H9 (cell line): Measurements from ENCODE around the gene CTIF. TPM values are rescaled to one million over a fixed set of nuclear protein-coding genes. Genes with fewer than 3 reads are reported as not detected.

Experiments
- DNase-seq: peaks from one replicate; pipeline ENCODE4 v3.0.0-alpha.2; 2017
- H2AFZ ChIP-seq: one replicate; pipeline ENCODE4 v1.6.1; 2013; ENCODE audit warnings: mild to moderate bottlenecking, low read length, control low read depth, moderate library complexity
- H2AK5ac ChIP-seq: 2 replicates; pipeline ENCODE4 v1.6.1; 2013; ENCODE audit warnings: low read length, control low read depth, mixed read lengths; ENCODE audit not compliant: insufficient read length
- H2BK120ac ChIP-seq: one replicate; pipeline ENCODE4 v1.6.1; 2013; ENCODE audit warnings: low read depth, mild to moderate bottlenecking, low read length, control low read depth, inconsistent platforms; ENCODE audit not compliant: poor library complexity, severe bottlenecking
- H2BK12ac ChIP-seq: 2 replicates; pipeline ENCODE4 v1.6.1; 2013; ENCODE audit warnings: low read length, control low read depth, mixed read lengths, low read depth; ENCODE audit not compliant: insufficient read length
- H2BK15ac ChIP-seq: 2 replicates; pipeline ENCODE4 v1.6.1; 2013; ENCODE audit warnings: low read depth, low read length, control low read depth
- H2BK20ac ChIP-seq: one replicate; pipeline ENCODE4 v1.6.1; 2013; ENCODE audit warnings: low read depth, mild to moderate bottlenecking, low read length, control low read depth, inconsistent platforms; ENCODE audit not compliant: poor library complexity, severe bottlenecking
- H2BK5ac ChIP-seq: 2 replicates; pipeline ENCODE4 v1.6.1; 2013; ENCODE audit warnings: low read length, control low read depth, mixed read lengths; ENCODE audit not compliant: insufficient read length
- H3K14ac ChIP-seq: 2 replicates; pipeline ENCODE4 v1.6.1; 2013; ENCODE audit warnings: low read length, control low read depth; ENCODE audit not compliant: insufficient read depth
- H3K18ac ChIP-seq: 2 replicates; pipeline ENCODE4 v1.6.1; 2013; ENCODE audit warnings: low read depth, mild to moderate bottlenecking, mixed read lengths, low read length, control low read depth; ENCODE audit not compliant: insufficient read length
- H3K23ac ChIP-seq: 2 replicates; pipeline ENCODE4 v1.6.1; 2013; ENCODE audit warnings: low read length, control low read depth, mixed read lengths, low read depth; ENCODE audit not compliant: insufficient read length
- H3K23me2 ChIP-seq: 2 replicates; pipeline ENCODE4 v1.6.1; 2013; ENCODE audit warnings: low read depth, mild to moderate bottlenecking, mixed read lengths, low read length, control low read depth; ENCODE audit not compliant: insufficient read length, poor library complexity, severe bottlenecking
- H3K27ac ChIP-seq: 2 replicates; pipeline ENCODE4 v1.5.1; 2013; ENCODE audit warnings: low read length, control low read depth, mixed read lengths, low read depth; ENCODE audit not compliant: insufficient read length
- H3K27me3 ChIP-seq: 2 replicates; pipeline ENCODE4 v1.6.1; 2013; ENCODE audit warnings: low read length, control low read depth, inconsistent platforms; ENCODE audit not compliant: insufficient read depth
- H3K4ac ChIP-seq: 2 replicates; pipeline ENCODE4 v1.6.1; 2013; ENCODE audit warnings: low read depth, mild to moderate bottlenecking, control low read depth, inconsistent platforms, low read length, moderate library complexity
- H3K4me1 ChIP-seq: 2 replicates; pipeline ENCODE4 v1.6.1; 2013; ENCODE audit warnings: low read length, control low read depth, inconsistent platforms; ENCODE audit not compliant: insufficient read depth
- H3K4me2 ChIP-seq: 2 replicates; pipeline ENCODE4 v1.6.1; 2013; ENCODE audit warnings: low read length, control low read depth, mixed read lengths; ENCODE audit not compliant: insufficient read length, insufficient read depth
- H3K56ac ChIP-seq: 2 replicates; pipeline ENCODE4 v1.6.1; 2013; ENCODE audit warnings: low read depth, mild to moderate bottlenecking, mixed read lengths, low read length, control low read depth; ENCODE audit not compliant: insufficient read length
- H3K79me1 ChIP-seq: 2 replicates; pipeline ENCODE4 v1.6.1; 2013; ENCODE audit warnings: low read depth, mild to moderate bottlenecking, moderate library complexity, low read length, control low read depth, inconsistent platforms; ENCODE audit not compliant: insufficient read depth, poor library complexity, severe bottlenecking
- H3K79me2 ChIP-seq: 2 replicates; pipeline ENCODE4 v1.6.1; 2013; ENCODE audit warnings: low read length, control low read depth, inconsistent platforms; ENCODE audit not compliant: insufficient read depth
- H3K9ac ChIP-seq: 2 replicates; pipeline ENCODE4 v1.6.1; 2013; ENCODE audit warnings: low read length, control low read depth, mixed read lengths; ENCODE audit not compliant: insufficient read length; ENCODE audit errors: extremely low read depth
- H3K9me3 ChIP-seq: one replicate; pipeline ENCODE4 v1.6.1; 2013; ENCODE audit warnings: low read depth, low read length, inconsistent platforms; ENCODE audit not compliant: control insufficient read depth
- H3T11ph ChIP-seq: one replicate; pipeline ENCODE4 v1.6.1; 2013; ENCODE audit warnings: mild to moderate bottlenecking, low read length, control low read depth, inconsistent platforms
- H4K20me1 ChIP-seq: one replicate; pipeline ENCODE4 v1.6.1; 2013; ENCODE audit not compliant: control insufficient read depth, insufficient read length, insufficient read depth
- H4K5ac ChIP-seq: 2 replicates; pipeline ENCODE4 v1.6.1; 2013; ENCODE audit warnings: low read depth, mild to moderate bottlenecking, mixed read lengths, low read length, control low read depth; ENCODE audit not compliant: insufficient read length
- H4K8ac ChIP-seq: replicated peaks from 2 replicates; pipeline ENCODE4 v1.6.1; 2013; ENCODE audit warnings: low read length, control low read depth, mixed read lengths, low read depth; ENCODE audit not compliant: insufficient read length
- H4K91ac ChIP-seq: 2 replicates; pipeline ENCODE4 v1.6.1; 2013; ENCODE audit warnings: low read depth, mild to moderate bottlenecking, moderate library complexity, mixed read lengths, low read length, control low read depth; ENCODE audit not compliant: insufficient read length
- H3K27ac Mint-ChIP-seq, 3 experiments: 2 replicates in 2 of 3; 3 replicates in 1 of 3; pipeline ENCODE4 v1.8.0; 2020 to 2021; ENCODE audit warnings: mixed read lengths in 3 of 3, mild to moderate bottlenecking in 1 of 3, moderate library complexity in 1 of 3
- H3K27me3 Mint-ChIP-seq: 2 replicates; pipeline ENCODE4 v1.8.0; 2021; ENCODE audit warnings: low read depth, mild to moderate bottlenecking, moderate library complexity, mixed read lengths
- H3K36me3 Mint-ChIP-seq, 3 experiments: 2 replicates in 2 of 3; 3 replicates in 1 of 3; pipeline ENCODE4 v1.8.0; 2020 to 2021; ENCODE audit warnings: low read depth in 3 of 3, mixed read lengths in 3 of 3; ENCODE audit not compliant: insufficient read depth in 1 of 3
- H3K4me1 Mint-ChIP-seq, 2 experiments: 2 replicates each; pipeline ENCODE4 v1.8.0; 2020; ENCODE audit warnings: mixed read lengths in 2 of 2
- H3K4me3 Mint-ChIP-seq, 2 experiments: 2 replicates in 1 of 2; 3 replicates in 1 of 2; pipeline ENCODE4 v1.8.0; 2020 to 2021; ENCODE audit warnings: mild to moderate bottlenecking in 2 of 2, mixed read lengths in 2 of 2, moderate library complexity in 1 of 2
- H3K9me3 Mint-ChIP-seq, 2 experiments: 2 replicates in 1 of 2; 3 replicates in 1 of 2; pipeline ENCODE4 v1.8.0; 2020; ENCODE audit warnings: mild to moderate bottlenecking in 2 of 2, mixed read lengths in 2 of 2, moderate library complexity in 1 of 2
- CTCF ChIP-seq: fragments of 200-600 bp; sonication (generic); conservative IDR thresholded peaks from 3 replicates; pipeline ENCODE4 v1.8.0; 2021; ENCODE audit warnings: antibody characterized with exemption, mild to moderate bottlenecking
- WGBS: extraction: QIAGEN DNeasy Blood & Tissue Kit; methylation state at CpG from one replicate; pipeline ENCODE4 v1.1.7; 2013; ENCODE audit warnings: missing lambda C conversion rate, low lambda C conversion rate, mixed read lengths; ENCODE audit not compliant: insufficient read length; ENCODE audit errors: extremely low coverage; 5-methylcytosine and 5-hydroxymethylcytosine counted together
- total RNA-seq: library from RNA; stranded (reverse); gene quantifications from 2 replicates; pipeline ENCODE4 v1.2.1, GENCODE V29; 2021

The CTIF gene
- total RNA-seq, 1 experiment from 2014 or later: 15.8 TPM

- Histone ChIP-seq H4K20me1 (no peaks in the 10 kb centered on the region), H3K79me2 (no peaks in the 10 kb centered on the region), H2BK12ac (no peak overlapping the region), H4K5ac (no peak overlapping the region), H3K27ac (no peak overlapping the region), H2AK5ac (no peak overlapping the region), H2BK120ac (no peak overlapping the region), H3K4me2 (no peak overlapping the region), H2BK5ac (no peak overlapping the region), H3T11ph (no peak overlapping the region), H2BK15ac (no peak overlapping the region), H3K23ac (no peak overlapping the region), H3K79me1 (no peaks in the 10 kb centered on the region), H4K91ac (no peak overlapping the region), H3K27me3 (no peaks in the 10 kb centered on the region), H3K4me1 (peaks cover 3% of the 10 kb centered on the region; the same call in 1 of the 2 replicates), H4K8ac (no peak overlapping the region), H2BK20ac (no peak overlapping the region), H3K9ac (no peak overlapping the region), H2AFZ (no peak overlapping the region), H3K9me3 (no peaks in the 10 kb centered on the region), H3K14ac (no peak overlapping the region), H3K18ac (no peak overlapping the region), H3K56ac (no peak overlapping the region), H3K23me2 (no peaks in the 10 kb centered on the region), H3K4ac (no peak overlapping the region)
- TF ChIP-seq CTCF: no peak
- Mint-ChIP-seq H3K36me3 (no peaks in the 10 kb centered on the region), H3K27me3 (peaks cover 15% of the 10 kb centered on the region), H3K4me3 (no peak overlapping the region), H3K9me3 (peaks cover 0 to 2% of the 10 kb centered on the region in 2 experiments; a peak in 2 of 5 replicates), H3K4me1 (peaks cover 23 to 39% of the 10 kb centered on the region in 2 experiments), H3K27ac (peak overlapping the region in 1 of 3 experiments; percentile 76; a peak in 1 of 7 replicates)
- no CpG with 5 or more reads among the region's 6 CpGs for WGBS
- DNase-seq: no peak
These were observed 337.8 kb downstream of the CTIF start for GRCh38 chr18:48876590-48876989.
